ENCODE measurements around the gene PPM1L.

The PPM1L gene

GRCh38 chr3:161017971-161018370 is 261.9 kb downstream of the PPM1L start:
- TF ChIP-seq ZNF8 (CRISPR knock-in tag; IDR thresholded peaks at IDR 0.05) = no peak
- no peak for TF ChIP-seq CSRNP3 (CRISPR knock-in tag; IDR thresholded peaks at IDR 0.05)
- TF ChIP-seq, protein P1, sequence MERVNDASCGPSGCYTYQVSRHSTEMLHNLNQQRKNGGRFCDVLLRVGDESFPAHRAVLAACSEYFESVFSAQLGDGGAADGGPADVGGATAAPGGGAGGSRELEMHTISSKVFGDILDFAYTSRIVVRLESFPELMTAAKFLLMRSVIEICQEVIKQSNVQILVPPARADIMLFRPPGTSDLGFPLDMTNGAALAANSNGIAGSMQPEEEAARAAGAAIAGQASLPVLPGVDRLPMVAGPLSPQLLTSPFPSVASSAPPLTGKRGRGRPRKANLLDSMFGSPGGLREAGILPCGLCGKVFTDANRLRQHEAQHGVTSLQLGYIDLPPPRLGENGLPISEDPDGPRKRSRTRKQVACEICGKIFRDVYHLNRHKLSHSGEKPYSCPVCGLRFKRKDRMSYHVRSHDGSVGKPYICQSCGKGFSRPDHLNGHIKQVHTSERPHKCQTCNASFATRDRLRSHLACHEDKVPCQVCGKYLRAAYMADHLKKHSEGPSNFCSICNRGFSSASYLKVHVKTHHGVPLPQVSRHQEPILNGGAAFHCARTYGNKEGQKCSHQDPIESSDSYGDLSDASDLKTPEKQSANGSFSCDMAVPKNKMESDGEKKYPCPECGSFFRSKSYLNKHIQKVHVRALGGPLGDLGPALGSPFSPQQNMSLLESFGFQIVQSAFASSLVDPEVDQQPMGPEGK (CRISPR knock-in tag; IDR thresholded peaks at IDR 0.05; ENCODE audit: borderline replicate concordance) = no peak
- no peak for TF ChIP-seq PPARA (CRISPR knock-in tag; IDR thresholded peaks at IDR 0.05; ENCODE audit: borderline replicate concordance)
- TF ChIP-seq ZNF565 (CRISPR knock-in tag; conservative IDR thresholded peaks at IDR 0.05; ENCODE audit: low read depth) = no peak
- no peak for TF ChIP-seq SNAI2 (CRISPR knock-in tag; IDR thresholded peaks at IDR 0.05)
- no peak for TF ChIP-seq OSR1 (CRISPR knock-in tag; IDR thresholded peaks at IDR 0.05)
- no peak for TF ChIP-seq ISL1 (CRISPR knock-in tag; IDR thresholded peaks at IDR 0.05)
- no peak for TF ChIP-seq ARNTL (CRISPR knock-in tag; IDR thresholded peaks at IDR 0.05; ENCODE audit: borderline replicate concordance, low read depth)
- TF ChIP-seq ZFP30 (CRISPR knock-in tag; IDR thresholded peaks at IDR 0.05) = no peak
- no peak for TF ChIP-seq GLIS3 (CRISPR knock-in tag; IDR thresholded peaks at IDR 0.05)
- TF ChIP-seq ZFP3 (CRISPR knock-in tag; IDR thresholded peaks at IDR 0.05) = no peak
- TF ChIP-seq CSDC2 (CRISPR knock-in tag; IDR thresholded peaks at IDR 0.05) = no peak
- no peak for TF ChIP-seq TOX (CRISPR knock-in tag; IDR thresholded peaks at IDR 0.05; ENCODE audit: borderline replicate concordance)
- no peak for ATAC-seq

DNA sequence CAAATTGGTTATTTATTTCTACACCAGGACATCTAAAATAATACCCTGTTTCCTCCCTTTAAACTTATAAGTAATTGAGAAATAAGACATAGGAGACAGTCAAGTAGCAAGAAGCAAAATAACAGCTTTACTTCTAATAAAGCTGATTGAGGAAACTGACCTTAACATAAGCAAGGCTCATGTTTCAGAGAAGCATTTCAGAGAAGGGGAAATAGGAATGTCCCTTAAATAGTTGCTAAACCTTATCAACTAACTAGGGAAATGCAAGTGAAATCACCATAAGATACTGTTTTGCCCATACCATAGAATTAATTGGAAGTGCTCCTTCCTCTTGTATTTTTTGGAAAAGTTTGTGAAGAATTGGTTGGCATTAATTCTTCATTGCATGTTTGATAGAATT is 264.2 kb downstream of the PPM1L start:
- ATAC-seq = no peak
- TF ChIP-seq OSR1 (CRISPR knock-in tag; IDR thresholded peaks at IDR 0.05) (no peak), ISL1 (CRISPR knock-in tag; IDR thresholded peaks at IDR 0.05) (no peak), CSRNP3 (CRISPR knock-in tag; IDR thresholded peaks at IDR 0.05) (no peak), ZNF70 (CRISPR knock-in tag; IDR thresholded peaks at IDR 0.05) (no peak), ZFP30 (CRISPR knock-in tag; IDR thresholded peaks at IDR 0.05) (no peak), POU6F1 (CRISPR knock-in tag; IDR thresholded peaks at IDR 0.05; ENCODE audit: borderline replicate concordance, low read depth) (no peak)

- TF ChIP-seq ZNF565 (CRISPR knock-in tag; conservative IDR thresholded peaks at IDR 0.05; ENCODE audit: low read depth) (no peak), ZFP30 (CRISPR knock-in tag; IDR thresholded peaks at IDR 0.05) (no peak), SNAI2 (CRISPR knock-in tag; IDR thresholded peaks at IDR 0.05) (no peak), BACH2 (CRISPR knock-in tag; IDR thresholded peaks at IDR 0.05; ENCODE audit: borderline replicate concordance) (no peak), GLIS3 (CRISPR knock-in tag; IDR thresholded peaks at IDR 0.05) (no peak), ARNTL (CRISPR knock-in tag; IDR thresholded peaks at IDR 0.05; ENCODE audit: borderline replicate concordance, low read depth) (no peak), PPARA (CRISPR knock-in tag; IDR thresholded peaks at IDR 0.05; ENCODE audit: borderline replicate concordance) (no peak), CSDC2 (CRISPR knock-in tag; IDR thresholded peaks at IDR 0.05) (no peak), ESRRG (CRISPR knock-in tag; IDR thresholded peaks at IDR 0.05) (no peak), ZNF8 (CRISPR knock-in tag; IDR thresholded peaks at IDR 0.05) (no peak), POU6F1 (CRISPR knock-in tag; IDR thresholded peaks at IDR 0.05; ENCODE audit: borderline replicate concordance, low read depth) (no peak), CSRNP3 (CRISPR knock-in tag; IDR thresholded peaks at IDR 0.05) (no peak)
- TF ChIP-seq, protein P2, sequence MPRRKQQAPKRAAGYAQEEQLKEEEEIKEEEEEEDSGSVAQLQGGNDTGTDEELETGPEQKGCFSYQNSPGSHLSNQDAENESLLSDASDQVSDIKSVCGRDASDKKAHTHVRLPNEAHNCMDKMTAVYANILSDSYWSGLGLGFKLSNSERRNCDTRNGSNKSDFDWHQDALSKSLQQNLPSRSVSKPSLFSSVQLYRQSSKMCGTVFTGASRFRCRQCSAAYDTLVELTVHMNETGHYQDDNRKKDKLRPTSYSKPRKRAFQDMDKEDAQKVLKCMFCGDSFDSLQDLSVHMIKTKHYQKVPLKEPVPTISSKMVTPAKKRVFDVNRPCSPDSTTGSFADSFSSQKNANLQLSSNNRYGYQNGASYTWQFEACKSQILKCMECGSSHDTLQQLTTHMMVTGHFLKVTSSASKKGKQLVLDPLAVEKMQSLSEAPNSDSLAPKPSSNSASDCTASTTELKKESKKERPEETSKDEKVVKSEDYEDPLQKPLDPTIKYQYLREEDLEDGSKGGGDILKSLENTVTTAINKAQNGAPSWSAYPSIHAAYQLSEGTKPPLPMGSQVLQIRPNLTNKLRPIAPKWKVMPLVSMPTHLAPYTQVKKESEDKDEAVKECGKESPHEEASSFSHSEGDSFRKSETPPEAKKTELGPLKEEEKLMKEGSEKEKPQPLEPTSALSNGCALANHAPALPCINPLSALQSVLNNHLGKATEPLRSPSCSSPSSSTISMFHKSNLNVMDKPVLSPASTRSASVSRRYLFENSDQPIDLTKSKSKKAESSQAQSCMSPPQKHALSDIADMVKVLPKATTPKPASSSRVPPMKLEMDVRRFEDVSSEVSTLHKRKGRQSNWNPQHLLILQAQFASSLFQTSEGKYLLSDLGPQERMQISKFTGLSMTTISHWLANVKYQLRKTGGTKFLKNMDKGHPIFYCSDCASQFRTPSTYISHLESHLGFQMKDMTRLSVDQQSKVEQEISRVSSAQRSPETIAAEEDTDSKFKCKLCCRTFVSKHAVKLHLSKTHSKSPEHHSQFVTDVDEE (CRISPR knock-in tag; IDR thresholded peaks at IDR 0.05) = no peak
- no peak for ATAC-seq
Measured at GRCh38 chr3:161025911-161026310, 269.9 kb downstream of the PPM1L start.

Measured in SK-N-SH treated with all-trans-retinoic acid at 6 μM for 48 hours (cell line).